Stimulated activated CD8-positive, alpha-beta memory T cell treated with anti-CD3 and anti-CD28 coated beads, Interleukin-4, amount 100 ng/mL, for 4 hours (primary cell): Measurements from ENCODE around the gene TNFRSF17.
"Not testable (repeated sequence)": the region's sequence is repeated elsewhere in the genome, so short reads cannot be mapped to it uniquely, and the experiment has no call there.

Source experiments
- DNase-seq, 2 donors: peaks; one replicate each; pipeline ENCODE4 v3.0.0-alpha.2; 2020; ENCODE audit warnings: low read depth in 2 of 2, low spot score in 1 of 2

The TNFRSF17 gene

GRCh38 chr16:11970292-11970691, 5.3 kb downstream of the TNFRSF17 start:
- not testable (repeated sequence) for DNase-seq

GRCh38 chr16:11972128-11972527, 7.1 kb downstream of the TNFRSF17 start:
- DNase-seq = no peak

DNA sequence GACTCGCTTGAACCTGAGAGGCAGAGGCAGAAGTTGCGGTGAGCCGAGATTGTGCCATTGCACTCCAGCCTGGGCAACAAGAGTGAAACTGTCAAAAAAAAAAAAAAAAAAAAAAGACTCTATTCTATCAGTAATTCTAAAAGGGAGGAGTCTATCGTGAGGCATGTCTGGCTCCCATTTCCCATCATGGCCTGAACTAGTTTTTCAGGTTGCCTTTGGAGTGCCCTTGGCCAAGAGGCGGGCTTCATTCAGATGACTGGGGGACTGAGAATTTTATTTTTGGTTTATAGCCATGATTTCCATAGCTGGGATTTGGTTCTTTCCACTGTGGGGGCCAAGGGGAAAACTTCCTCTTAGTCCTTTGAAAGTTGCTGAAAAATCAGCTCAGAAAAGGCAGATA, 8.1 kb downstream of the TNFRSF17 start:
- no peak for DNase-seq

- DNase-seq = no peak
Observed at GRCh38 chr16:11976850-11977375, 11.9 kb downstream of the TNFRSF17 start.

DNA sequence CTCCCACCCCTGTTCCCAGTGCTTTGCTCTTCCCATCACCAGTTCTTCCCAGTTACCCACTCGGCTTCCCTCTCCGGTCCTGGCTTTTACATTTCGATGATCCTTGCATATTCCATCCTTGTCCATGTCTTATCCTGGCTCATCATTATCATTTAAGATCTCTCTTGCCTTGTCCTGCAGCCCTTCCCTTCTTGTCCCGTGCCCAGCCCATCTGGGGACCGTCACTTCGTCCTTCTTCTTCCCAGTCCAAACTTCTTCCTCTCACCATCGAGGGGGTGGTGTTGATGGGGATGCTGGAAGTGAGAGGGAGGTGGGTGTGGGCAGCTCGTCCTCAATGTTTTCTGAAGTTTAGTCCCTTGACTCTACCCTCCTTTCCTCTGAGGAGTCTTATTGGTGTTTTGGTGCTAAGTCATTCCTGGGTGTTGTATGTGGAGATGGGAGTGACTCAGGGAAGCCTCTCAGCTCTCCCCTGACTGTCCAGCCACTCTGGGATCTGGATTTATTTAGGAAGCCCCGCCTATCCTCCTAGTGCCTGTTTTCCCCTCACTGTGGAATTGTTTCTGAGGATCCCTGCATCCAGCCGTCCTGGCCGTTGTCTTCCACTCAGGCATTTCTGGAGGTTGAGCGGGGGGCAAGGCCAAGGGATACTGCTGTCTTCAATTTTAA, 12.5 kb downstream of the TNFRSF17 start:
- no peak for DNase-seq

- DNase-seq = no peak
Observed at GRCh38 chr16:11978080-11978479, 13.1 kb downstream of the TNFRSF17 start.

GRCh38 chr16:11979013-11979672, 14.1 kb downstream of the TNFRSF17 start:
- no peak for DNase-seq

DNA sequence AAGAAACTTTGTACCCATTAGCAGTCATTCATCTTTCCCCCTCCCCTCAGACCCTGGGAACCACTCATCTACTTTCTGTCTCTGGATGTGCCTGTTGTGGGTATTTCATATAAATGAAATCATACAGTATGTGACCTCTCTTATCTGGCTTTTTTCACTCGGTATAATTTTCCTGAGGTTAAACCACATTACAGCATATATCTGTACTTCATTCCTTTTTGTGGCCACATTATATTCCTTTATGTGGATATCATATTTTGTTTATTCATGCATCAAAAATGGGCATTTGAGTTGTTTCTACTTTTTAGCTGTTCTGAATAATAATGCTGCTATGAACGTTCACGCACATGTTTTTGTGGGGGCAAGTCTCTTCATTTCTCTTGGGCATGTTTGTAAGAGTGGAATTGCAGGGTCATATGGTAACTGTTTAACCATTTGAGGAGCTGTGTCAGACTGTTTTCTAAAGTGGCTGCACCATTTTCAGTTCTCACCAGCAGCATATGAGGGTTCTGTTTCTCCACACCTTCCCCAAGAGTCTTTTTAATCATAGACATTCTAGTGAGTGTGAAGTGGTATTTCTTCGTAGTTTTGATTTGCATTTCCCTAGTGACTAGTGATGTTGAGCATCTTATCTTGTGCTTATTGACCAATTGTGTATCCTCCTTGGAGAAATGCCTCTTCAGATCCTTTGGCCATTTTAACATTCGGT, 15.3 kb downstream of the TNFRSF17 start:
- DNase-seq = no peak

GRCh38 chr16:11985250-11985649, 20.2 kb downstream of the TNFRSF17 start:
- no peak for DNase-seq

DNA sequence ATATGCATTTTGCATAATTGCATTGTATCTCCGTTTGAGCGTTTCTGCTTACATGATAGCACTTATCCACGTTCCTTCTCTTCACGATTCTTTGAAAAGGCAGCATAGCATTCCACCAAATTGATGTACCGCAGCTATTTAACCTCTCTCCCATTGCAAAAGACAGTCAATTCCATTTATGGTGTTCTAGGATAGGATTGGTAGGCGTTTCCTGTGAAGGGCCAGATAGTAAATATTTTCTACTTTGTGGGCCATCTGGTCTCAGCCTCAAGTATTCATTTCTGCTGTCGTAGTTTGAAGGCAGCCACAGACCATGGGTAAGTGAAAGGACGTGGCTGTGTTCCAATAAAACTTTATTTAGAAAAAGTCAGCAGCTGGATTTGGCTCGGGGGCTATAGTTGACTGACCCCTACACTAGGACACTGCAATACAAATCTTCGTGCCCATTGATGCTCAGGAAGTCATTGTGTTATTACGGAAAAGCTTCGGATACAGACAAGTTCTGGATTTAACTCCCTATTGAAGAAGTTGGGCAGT, 21.6 kb downstream of the TNFRSF17 start:
- DNase-seq = no peak

GRCh38 chr16:11988258-11988978, 23.4 kb downstream of the TNFRSF17 start:
- no peak for DNase-seq

DNA sequence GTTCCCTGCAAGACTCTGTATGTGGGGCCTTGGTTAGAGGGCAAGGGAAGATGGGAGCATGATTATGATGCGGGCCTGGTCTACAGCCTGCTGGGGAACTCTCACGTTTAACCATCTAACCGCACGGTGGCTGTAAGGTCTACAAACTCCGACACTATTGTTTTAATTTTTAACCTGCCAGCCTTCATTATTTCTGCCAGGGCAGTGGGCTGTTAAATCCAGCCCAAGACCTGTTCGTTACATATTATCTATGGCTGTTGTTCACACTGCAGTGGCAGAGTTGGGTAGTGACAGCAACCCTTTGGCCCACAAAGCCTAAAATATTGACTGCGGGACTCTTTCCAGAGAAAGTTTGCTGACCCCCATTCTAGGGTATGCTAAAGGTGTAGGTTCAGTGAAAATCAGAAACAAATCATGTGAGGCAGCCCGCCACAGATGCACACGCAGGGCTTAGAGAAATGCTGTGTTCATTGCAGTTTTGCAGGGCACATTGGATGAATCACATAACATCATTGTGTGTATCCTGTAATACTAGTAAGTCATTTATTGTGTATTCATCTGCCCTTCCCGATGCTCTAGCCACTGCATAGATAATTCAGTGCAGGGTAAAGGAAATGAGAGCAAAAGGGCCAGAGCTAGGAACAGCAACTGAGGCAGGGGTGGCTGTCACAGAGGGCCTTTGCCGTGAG, 25.8 kb downstream of the TNFRSF17 start:
- DNase-seq = no peak

GRCh38 chr16:11992008-11992584, 27.1 kb downstream of the TNFRSF17 start:
- no peak for DNase-seq

DNA sequence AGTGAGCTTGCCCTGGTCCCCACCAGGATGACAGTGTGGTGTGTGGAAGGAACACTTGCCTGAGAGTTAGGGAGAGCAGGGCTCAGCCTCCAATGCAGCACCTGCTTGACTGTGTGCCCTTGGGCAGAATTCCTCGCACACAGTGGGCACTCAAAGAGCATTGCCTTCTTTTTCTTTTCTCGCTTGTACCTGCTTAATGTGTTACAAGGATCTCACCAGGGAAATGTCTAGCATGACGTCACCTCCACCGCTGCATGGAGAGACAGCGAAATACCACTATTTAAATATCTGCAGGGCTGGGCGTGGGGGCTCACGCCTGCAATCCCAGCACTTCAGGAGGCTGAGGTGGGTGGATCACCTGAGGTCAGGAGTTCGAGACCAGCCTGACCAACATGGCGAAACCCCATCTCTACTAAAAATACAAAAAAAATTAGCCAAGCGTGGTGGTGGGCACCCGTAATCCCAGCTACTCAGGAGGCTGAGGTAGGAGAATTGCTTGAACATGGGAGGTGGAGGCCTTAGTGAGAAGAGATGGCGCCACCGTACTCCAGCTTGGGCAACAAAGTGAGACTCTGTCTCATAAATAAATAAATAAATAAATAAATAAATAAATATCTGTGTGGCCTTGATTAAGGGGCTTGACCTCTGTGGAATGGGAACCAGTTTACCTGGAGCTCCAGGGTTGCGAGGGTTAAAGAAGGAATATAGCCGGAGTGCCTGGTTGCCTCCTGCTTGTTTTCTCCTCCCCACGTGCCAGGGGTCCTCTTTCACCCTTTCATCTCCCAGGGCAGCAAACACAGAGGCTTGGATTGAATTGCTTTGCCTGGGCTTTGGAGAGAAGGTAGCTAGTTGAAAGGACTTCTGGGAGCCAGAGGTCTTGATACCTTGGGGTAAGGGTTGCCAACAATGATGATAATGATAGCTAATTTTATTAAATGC, 27.8 kb downstream of the TNFRSF17 start:
- no peak for DNase-seq

- DNase-seq = no peak
Observed at GRCh38 chr16:11994143-11995119, 29.4 kb downstream of the TNFRSF17 start.

- no peak for DNase-seq
Observed at GRCh38 chr16:11996433-11997330, 31.7 kb downstream of the TNFRSF17 start.

DNA sequence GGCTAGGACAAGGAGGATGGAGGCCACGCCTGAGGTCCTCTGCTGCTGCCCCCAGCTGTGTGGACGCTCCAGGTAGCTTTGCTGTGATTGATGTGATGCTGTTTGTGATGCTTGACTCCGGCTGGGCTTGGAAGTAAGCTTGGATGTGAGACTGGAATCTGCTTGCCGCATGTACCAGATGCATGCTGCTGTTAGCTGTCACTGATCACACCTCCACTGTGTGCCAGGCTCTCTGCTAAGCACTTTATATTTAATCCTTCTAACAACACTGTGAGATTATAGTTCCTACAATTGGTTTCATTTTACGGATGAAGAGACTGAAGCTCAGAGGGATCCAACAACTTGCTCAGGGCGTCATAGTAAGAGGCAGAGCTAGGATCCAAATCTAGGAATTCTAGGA, 35.0 kb downstream of the TNFRSF17 start:
- DNase-seq = no peak
